HG02571 (cell line): ENCODE results near the gene ACVR2A.

Experiments used
- ATAC-seq: cut with Tn5 transposase; IDR thresholded peaks from one replicate; pipeline ENCODE4 v1.9.1; 2021; ENCODE audit warnings: mild to moderate bottlenecking, moderate library complexity; ENCODE audit not compliant: unreplicated experiment

Gene ACVR2A

DNA sequence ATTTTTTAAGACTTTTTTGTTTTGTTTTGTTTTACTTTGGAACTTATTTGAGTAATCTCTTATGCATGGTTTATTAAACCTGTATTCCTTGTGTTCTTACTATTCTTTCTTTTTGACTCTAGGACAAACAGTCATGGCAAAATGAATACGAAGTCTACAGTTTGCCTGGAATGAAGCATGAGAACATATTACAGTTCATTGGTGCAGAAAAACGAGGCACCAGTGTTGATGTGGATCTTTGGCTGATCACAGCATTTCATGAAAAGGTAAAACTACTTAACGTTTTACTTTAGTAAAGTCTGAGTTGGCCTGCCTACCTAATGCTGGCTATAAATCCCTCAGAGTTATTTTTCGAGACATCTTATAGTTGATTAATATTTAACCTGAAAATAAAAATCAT lies 72.3 kb downstream of the ACVR2A start:
- no peak for ATAC-seq

DNA sequence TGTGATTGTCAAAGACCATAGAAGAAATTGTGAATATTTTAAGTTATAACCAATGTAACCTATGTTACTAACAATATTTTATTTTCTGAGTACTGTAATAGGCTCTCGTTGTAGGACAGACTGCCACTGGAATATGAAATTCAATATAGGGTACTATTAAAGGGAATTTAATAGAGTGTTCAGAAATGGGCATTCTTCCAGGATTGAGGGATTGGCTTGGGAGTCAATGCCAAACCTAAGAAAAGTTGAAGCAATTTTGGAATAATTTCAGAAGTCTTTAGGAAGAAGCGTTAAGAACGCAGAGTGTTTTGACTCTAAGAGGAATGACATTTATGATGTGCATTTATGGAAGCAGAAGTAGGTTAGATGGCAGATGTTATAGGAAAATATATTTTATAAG lies 79.0 kb downstream of the ACVR2A start:
- ATAC-seq, result no peak

DNA sequence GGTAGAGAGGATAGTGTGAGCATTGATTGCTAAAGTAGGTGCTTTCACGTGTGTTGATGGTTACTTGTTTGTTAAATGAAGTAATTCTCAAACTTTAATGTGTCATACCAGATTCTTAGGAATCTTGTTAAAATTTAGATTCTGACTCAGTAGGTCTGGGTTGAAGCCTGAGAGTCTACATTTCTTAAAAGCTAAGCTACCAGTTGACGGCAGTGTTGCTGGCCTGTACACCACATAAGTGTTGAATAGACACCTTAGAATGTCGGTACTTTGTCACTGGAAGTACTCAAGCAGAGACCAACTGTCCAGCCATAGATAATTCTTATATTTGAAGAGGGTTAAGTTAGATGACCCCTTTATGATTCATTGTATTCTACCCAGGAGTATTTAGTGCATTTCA lies 79.8 kb downstream of the ACVR2A start:
- no peak for ATAC-seq

DNA sequence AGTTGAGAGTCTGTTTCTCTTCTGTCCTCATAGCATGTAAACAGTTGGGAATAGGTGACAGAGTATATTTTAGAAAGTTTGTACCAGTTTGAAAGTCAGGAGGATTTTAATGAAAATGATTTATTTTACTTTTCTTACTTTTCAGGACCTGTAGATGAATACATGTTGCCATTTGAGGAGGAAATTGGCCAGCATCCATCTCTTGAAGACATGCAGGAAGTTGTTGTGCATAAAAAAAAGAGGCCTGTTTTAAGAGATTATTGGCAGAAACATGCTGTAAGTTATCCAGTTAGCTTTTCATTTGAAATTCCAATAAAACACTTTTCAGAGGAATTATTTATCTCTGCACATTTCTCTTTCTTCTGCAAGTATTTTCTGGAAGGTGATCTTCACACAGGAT lies 81.1 kb downstream of the ACVR2A start:
- no peak for ATAC-seq

DNA sequence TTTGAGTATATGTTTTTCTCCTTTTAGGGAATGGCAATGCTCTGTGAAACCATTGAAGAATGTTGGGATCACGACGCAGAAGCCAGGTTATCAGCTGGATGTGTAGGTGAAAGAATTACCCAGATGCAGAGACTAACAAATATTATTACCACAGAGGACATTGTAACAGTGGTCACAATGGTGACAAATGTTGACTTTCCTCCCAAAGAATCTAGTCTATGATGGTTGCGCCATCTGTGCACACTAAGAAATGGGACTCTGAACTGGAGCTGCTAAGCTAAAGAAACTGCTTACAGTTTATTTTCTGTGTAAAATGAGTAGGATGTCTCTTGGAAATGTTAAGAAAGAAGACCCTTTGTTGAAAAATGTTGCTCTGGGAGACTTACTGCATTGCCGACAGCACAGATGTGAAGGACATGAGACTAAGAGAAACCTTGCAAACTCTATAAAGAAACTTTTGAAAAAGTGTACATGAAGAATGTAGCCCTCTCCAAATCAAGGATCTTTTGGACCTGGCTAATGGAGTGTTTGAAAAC lies 82.3 kb downstream of the ACVR2A start:
- no peak for ATAC-seq

DNA sequence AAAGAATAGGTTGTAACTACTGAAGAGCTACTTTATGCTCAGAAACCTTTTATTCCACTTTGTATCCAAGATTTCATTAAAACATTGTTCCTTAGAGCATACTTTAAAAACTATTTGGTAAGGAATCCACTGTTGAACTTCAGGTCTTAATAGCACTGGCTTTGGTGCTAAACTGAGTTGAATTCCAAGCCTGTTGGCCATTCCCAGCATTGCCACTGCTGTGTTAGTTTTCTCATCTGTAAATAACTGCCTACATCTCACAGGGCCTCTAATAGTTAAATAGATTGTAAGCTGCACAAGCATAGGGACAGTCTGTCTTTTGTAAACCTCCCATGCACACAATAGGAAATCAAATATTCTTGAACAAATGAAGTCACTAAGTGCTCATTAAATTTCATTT lies 89.1 kb downstream of the ACVR2A start:
- ATAC-seq, result no peak

DNA sequence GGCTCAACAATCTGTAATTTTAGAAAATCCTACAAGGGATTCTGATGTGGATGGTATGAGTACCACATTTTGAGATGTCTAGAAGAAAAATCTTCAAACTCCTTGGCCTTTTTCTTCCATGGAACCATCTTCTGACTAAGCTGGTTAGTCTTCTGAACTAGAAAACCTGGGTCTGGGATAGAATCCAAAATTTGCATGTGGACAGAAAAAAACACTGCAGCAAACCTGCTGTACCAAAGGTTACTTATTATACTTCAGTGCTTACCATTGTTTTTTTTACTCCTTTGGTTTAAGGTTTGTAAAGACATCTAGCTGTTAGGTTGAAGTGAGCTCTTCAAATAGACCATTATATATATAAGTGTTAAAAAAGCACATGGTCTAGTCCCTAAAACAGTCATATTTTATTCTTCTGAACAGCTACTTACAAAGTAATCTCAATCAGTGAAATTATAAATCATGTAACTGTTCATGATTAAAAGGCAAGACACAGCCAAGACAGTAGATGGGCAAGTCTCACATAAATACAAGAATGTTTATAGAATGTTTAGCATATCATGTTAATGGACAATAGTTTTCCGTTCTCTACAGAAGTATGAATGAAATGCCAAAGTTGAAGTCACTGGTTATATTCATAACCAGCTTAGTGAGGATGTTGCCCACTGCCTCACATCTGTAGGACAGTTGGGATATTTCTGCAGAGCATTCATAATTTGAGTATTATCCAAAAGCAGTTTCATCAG lies 90.2 kb downstream of the ACVR2A start:
- no peak for ATAC-seq

DNA sequence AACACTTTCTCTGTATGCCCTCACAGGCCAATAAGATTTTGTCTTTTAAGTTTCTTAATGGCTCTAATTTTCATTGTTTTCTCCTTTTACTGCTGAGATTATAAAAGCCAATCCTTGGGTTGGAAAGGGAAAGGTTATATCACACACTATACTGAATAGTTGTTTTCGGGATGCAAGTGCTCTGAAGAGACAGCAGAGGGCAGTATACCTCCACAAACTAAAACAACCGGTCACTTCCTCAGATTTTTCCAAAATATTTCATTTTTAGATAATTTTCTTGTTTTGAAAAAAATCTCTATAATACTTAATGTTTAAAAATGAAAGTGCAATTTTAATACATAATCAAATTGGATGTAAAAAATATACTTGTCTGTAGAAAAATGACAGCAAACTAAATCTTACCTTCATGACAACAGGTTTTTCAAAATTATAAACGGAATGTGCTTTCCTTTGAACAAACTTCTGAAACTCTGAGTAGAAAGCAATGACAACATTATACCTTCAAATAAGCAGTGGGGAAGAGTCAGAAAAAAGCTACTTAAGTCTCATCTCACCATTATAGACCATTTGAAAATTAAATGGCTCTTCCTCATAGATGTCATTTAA lies 93.0 kb downstream of the ACVR2A start:
- ATAC-seq, result no peak

DNA sequence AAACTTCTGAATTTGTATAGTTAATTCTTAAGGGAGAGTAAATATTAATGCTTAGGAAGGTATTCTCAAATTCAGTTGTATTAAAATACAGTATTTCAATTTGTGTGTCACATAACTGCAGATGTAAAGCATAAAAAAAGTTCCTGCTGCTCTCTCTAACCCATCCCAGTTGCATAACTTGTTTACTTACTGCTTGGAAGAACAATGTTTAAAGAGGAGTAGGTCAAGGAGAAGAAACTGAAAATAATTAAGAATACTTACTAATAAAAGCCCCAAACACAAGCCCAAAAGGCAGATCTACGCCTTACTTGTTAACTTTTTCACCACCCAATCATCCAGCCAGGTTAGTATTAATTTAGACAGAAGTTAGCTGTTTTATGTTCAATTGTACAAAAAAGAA lies 94.5 kb downstream of the ACVR2A start:
- no peak for ATAC-seq

DNA sequence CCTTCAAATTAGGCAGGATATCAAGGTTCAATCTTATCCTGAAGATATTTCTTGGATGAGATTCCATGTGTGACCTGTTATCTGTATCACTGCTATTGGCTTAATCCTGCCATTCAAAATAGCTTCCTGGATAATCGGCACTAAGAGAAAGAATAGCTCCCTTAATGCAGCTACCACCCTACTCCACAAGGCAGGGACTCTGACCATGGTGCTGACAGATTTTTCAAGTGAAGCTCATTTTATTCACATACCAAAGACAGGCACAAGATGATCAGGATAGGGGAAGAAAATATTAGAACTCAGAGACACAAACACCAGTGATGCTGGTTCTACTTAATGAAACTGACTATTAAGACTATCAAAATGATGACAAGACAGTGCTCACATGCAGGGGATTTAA lies 100.8 kb downstream of the ACVR2A start:
- no peak for ATAC-seq

DNA sequence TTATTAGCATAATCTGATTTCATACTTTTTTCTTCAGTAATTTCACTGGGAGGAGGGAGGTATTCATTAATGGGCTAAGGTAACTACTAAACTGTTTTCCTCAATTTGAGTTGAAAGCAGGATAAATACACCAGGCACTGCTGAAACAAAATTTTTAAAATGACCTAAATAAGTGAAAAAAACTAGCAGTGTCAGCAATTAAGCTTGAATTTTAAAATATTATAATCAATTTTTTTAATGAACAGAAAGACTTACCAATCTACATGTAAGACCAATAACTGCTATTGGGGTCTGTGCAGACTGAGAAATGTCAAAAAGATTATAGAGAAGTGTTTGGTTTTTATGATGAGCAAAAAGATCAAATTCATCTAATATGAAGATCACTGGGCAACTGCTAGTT lies 107.3 kb downstream of the ACVR2A start:
- no peak for ATAC-seq

DNA sequence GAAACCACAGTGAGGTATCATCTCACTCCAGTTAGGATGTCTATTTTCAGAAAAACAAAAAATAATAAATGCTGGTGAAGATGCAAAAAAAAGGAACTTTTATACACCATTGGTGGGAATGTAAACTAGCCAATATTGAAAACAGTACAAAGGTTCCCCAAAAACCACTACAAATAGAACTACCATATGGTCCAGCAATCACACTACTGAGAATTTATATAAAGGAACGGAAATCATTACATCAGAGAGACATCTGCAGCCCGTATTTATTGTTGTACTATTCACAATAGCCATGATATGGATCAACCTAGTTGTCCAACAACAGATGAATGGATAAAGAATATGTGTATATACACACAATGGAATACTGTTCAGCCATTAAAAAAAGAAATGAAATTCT lies 123.7 kb downstream of the ACVR2A start:
- no peak for ATAC-seq

DNA sequence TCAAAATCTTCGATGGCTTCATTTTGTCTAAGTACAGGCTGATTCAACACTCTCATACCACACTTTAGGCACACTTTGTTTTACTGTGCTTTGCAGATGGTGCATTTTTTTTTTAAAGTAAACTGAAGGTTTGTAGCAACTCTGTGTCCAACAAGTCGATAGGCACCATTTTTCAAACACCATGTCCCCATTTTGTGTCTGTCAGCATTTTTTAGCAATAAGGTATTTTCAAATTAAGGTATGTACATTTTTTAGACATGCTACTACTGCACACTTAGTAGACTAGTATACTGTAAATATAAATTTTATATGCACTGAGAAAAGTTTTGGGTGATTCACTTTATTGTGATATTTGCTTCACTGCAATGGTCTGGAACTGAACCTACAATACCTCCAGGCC lies 131.3 kb downstream of the ACVR2A start:
- no peak for ATAC-seq

DNA sequence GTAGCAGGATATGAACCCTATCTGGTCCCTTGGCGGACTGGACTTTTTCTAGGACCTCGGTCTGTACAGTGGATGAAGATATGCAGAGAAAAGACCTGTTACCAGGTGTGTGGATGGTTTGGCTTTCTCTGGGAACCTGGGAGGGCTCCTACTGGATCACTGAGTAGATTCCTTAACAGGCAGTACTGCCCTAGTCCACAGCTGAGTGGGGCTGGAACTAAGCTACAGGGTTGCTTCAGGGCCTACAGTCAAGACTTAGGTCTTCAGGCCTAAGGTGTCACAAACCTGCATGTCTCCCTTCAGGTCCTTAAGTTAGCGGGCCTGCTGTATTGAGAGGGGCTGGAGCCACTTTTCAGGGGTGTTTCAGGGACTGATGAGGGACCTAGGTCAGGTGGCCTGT lies 132.8 kb downstream of the ACVR2A start:
- ATAC-seq, result no peak
